BLaER1 treated with 17β-estradiol and CSF1 and Interleukin-3, amounts not matched to agents 10 nM and 100 nM (cell line): ENCODE data around the gene ANKRD23.
"Not testable (repeated sequence)": the region's sequence is repeated elsewhere in the genome, so short reads cannot be mapped to it uniquely, and the experiment has no call there.

ENCODE experiments used
- H3K27ac ChIP-seq, 11 experiments: shearing (Covaris generic); formaldehyde crosslinking; 2 replicates each; pipeline ENCODE4 v1.8.1; 2022
- H3K27me3 ChIP-seq, 11 experiments: shearing (Covaris generic); formaldehyde crosslinking; 2 replicates each; pipeline ENCODE4 v1.8.1; 2022
- H3K36me3 ChIP-seq, 11 experiments: shearing (Covaris generic); formaldehyde crosslinking; 2 replicates each; pipeline ENCODE4 v1.8.1; 2022
- H3K4me1 ChIP-seq, 10 experiments: shearing (Covaris generic); formaldehyde crosslinking; 2 replicates each; pipeline ENCODE4 v1.8.1; 2022
- H3K4me2 ChIP-seq, 11 experiments: shearing (Covaris generic); formaldehyde crosslinking; 2 replicates each; pipeline ENCODE4 v1.8.1; 2022
- H3K4me3 ChIP-seq, 10 experiments: shearing (Covaris generic); formaldehyde crosslinking; 2 replicates each; pipeline ENCODE4 v1.8.1; 2022
- H3K9ac ChIP-seq, 11 experiments: shearing (Covaris generic); formaldehyde crosslinking; 2 replicates each; pipeline ENCODE4 v1.8.1; 2022
- H3K9me3 ChIP-seq, 11 experiments: shearing (Covaris generic); formaldehyde crosslinking; replicated peaks in 1 of 11; 2 replicates each; pipeline ENCODE4 v1.8.1; 2022
- H4K20me1 ChIP-seq, 11 experiments: shearing (Covaris generic); formaldehyde crosslinking; 2 replicates each; pipeline ENCODE4 v1.8.1; 2022
- Cebpa-rat ChIP-seq, 11 experiments: shearing (Covaris generic); IDR thresholded peaks; 2 replicates each; pipeline ENCODE4 v1.8.1; 2022

Gene ANKRD23

GRCh38 chr2:96843538-96844268 is at the start of gene ANKRD23:
Gene ANKRD23 (minus strand): TSS chr2:96844021. CDS start chr2:96843992, 29 bp downstream.
- TF ChIP-seq Cebpa-rat (IDR thresholded peaks at IDR 0.05), result no peak
- peaks cover 19 to 43% (median 33%) of the 10 kb centered on the region in 10 experiments for H3K4me1 ChIP-seq
- peaks cover 0 to 53% (median 5%) of the 10 kb centered on the region in 11 experiments; a peak in 13 of 22 replicates for H4K20me1 ChIP-seq
- no peak within 1 kb of the TSS for H3K27ac ChIP-seq
- H3K36me3 ChIP-seq, result peaks cover 16 to 66% (median 53%) of the 10 kb centered on the region in 11 experiments
- H3K9ac ChIP-seq, result no peak within 1 kb of the TSS
- peaks cover 0 to 4% (median 3%) of the 10 kb centered on the region in 11 experiments; a peak in 9 of 22 replicates for H3K27me3 ChIP-seq
- H3K4me3 ChIP-seq, result no peak within 1 kb of the TSS
- H3K4me2 ChIP-seq, result peak within 1 kb of the TSS in 1 of 11 experiments; percentile 46; a peak in 3 of 22 replicates
- no peaks in the 10 kb centered on the region for H3K9me3 ChIP-seq

- peak overlapping the region; percentile 52 to 78 (median 62) for H3K4me2 ChIP-seq
- H3K4me3 ChIP-seq, result no peak overlapping the region
- no peaks in the 10 kb centered on the region for H3K9me3 ChIP-seq
- no peak for TF ChIP-seq Cebpa-rat (IDR thresholded peaks at IDR 0.05)
- peaks cover 38 to 79% (median 74%) of the 10 kb centered on the region in 10 experiments for H3K4me1 ChIP-seq
- H3K27ac ChIP-seq, result peak overlapping the region in 3 of 11 experiments; percentile 8 to 15 (median 14); a peak in 3 of 22 replicates
- no peaks in the 10 kb centered on the region for H3K36me3 ChIP-seq
- H3K27me3 ChIP-seq, result peaks cover 0 to 35% (median 0%) of the 10 kb centered on the region in 11 experiments; a peak in 4 of 22 replicates
- no peak overlapping the region; a peak in 1 of 22 replicates for H3K9ac ChIP-seq
- peaks cover 0 to 34% (median 0%) of the 10 kb centered on the region in 11 experiments; a peak in 5 of 22 replicates for H4K20me1 ChIP-seq
Observed at GRCh38 chr2:96891591-96892333, 47.9 kb upstream of the ANKRD23 start.

- peaks cover 0 to 41% (median 0%) of the 10 kb centered on the region in 11 experiments; a peak in 4 of 22 replicates for H3K27me3 ChIP-seq
- H3K4me2 ChIP-seq, result peak overlapping the region in 10 of 11 experiments; percentile 52 to 78 (median 68); a peak in 20 of 22 replicates
- no peak overlapping the region for H3K9ac ChIP-seq
Observed at GRCh38 chr2:96890726-96891385, 47.0 kb upstream of the ANKRD23 start.

GRCh38 chr2:96890252-96890651 is 46.4 kb upstream of the ANKRD23 start:
- peak overlapping the region in 5 of 11 experiments; percentile 29 to 78 (median 75); a peak in 4 of 22 replicates for H3K4me2 ChIP-seq
- H3K27me3 ChIP-seq, result peaks cover 0 to 47% (median 0%) of the 10 kb centered on the region in 11 experiments; a peak in 4 of 22 replicates
- no peak overlapping the region for H3K4me3 ChIP-seq
- no peaks in the 10 kb centered on the region for H3K36me3 ChIP-seq
- no peak for TF ChIP-seq Cebpa-rat (IDR thresholded peaks at IDR 0.05)
- H3K4me1 ChIP-seq, result peaks cover 38 to 74% (median 60%) of the 10 kb centered on the region in 10 experiments
- peaks cover 0 to 34% (median 0%) of the 10 kb centered on the region in 11 experiments; a peak in 5 of 22 replicates for H4K20me1 ChIP-seq
- no peak overlapping the region for H3K27ac ChIP-seq
- H3K9me3 ChIP-seq, result no peaks in the 10 kb centered on the region
- H3K9ac ChIP-seq, result no peak overlapping the region

More at GRCh38 chr2:96890726-96891385, 47.0 kb upstream of the ANKRD23 start:
- Histone ChIP-seq H3K36me3 (no peaks in the 10 kb centered on the region), H3K27ac (no peak overlapping the region), H3K9me3 (no peaks in the 10 kb centered on the region), H3K4me3 (no peak overlapping the region), H4K20me1 (peaks cover 0 to 34% (median 0%) of the 10 kb centered on the region in 11 experiments; a peak in 5 of 22 replicates), H3K4me1 (peaks cover 38 to 74% (median 66%) of the 10 kb centered on the region in 10 experiments)
- TF ChIP-seq Cebpa-rat (IDR thresholded peaks at IDR 0.05), result no peak

GRCh38 chr2:96889502-96889901 is 45.7 kb upstream of the ANKRD23 start:
- peaks cover 38 to 79% (median 58%) of the 10 kb centered on the region in 10 experiments for H3K4me1 ChIP-seq
- H3K27ac ChIP-seq, H3K9me3 ChIP-seq, H3K9ac ChIP-seq, H3K4me2 ChIP-seq, H3K36me3 ChIP-seq, H3K4me3 ChIP-seq: not testable (repeated sequence)
- peaks cover 0 to 34% (median 0%) of the 10 kb centered on the region in 11 experiments; a peak in 5 of 22 replicates for H4K20me1 ChIP-seq
- peaks cover 0 to 54% (median 0%) of the 10 kb centered on the region in 11 experiments; a peak in 4 of 22 replicates for H3K27me3 ChIP-seq

- Histone ChIP-seq H3K27ac (peak overlapping the region in 6 of 11 experiments; percentile 41 to 66 (median 51); a peak in 13 of 22 replicates), H3K4me1 (peaks cover 38 to 86% (median 68%) of the 10 kb centered on the region in 10 experiments), H4K20me1 (peaks cover 0 to 28% (median 0%) of the 10 kb centered on the region in 11 experiments; a peak in 5 of 22 replicates), H3K36me3 (no peaks in the 10 kb centered on the region), H3K4me3 (no peak overlapping the region), H3K9me3 (no peaks in the 10 kb centered on the region), H3K4me2 (peak overlapping the region; percentile 64 to 90 (median 77)), H3K27me3 (peaks cover 0 to 59% (median 0%) of the 10 kb centered on the region in 11 experiments; a peak in 4 of 22 replicates), H3K9ac (peak overlapping the region in 5 of 11 experiments; percentile 5 to 46 (median 27); a peak in 6 of 22 replicates)
- TF ChIP-seq Cebpa-rat (IDR thresholded peaks at IDR 0.05), result no peak
Observed at GRCh38 chr2:96888072-96889011, 44.5 kb upstream of the ANKRD23 start.

- H3K9me3 ChIP-seq, result no peaks in the 10 kb centered on the region
- H3K9ac ChIP-seq, result peak overlapping the region in 3 of 11 experiments; percentile 27 to 46 (median 30); a peak in 1 of 22 replicates
- H3K4me1 ChIP-seq, result peaks cover 36 to 86% (median 67%) of the 10 kb centered on the region in 10 experiments
- peak overlapping the region; percentile 64 to 90 (median 77) for H3K4me2 ChIP-seq
- H4K20me1 ChIP-seq, result peaks cover 0 to 30% (median 0%) of the 10 kb centered on the region in 11 experiments; a peak in 5 of 22 replicates
- peaks cover 0 to 63% (median 0%) of the 10 kb centered on the region in 11 experiments; a peak in 4 of 22 replicates for H3K27me3 ChIP-seq
- no peak overlapping the region for H3K4me3 ChIP-seq
- no peak for TF ChIP-seq Cebpa-rat (IDR thresholded peaks at IDR 0.05)
- no peaks in the 10 kb centered on the region for H3K36me3 ChIP-seq
- peak overlapping the region in 6 of 11 experiments; percentile 41 to 66 (median 48); a peak in 12 of 22 replicates for H3K27ac ChIP-seq
Observed at GRCh38 chr2:96887493-96888012, 43.7 kb upstream of the ANKRD23 start.
